ENCODE measurements around the gene INAFM2. TPM values are rescaled to one million over a fixed set of nuclear protein-coding genes. Genes with fewer than 3 reads are reported as not detected.

INAFM2 gene
- total and polyA plus RNA-seq, 9 of the 15 experiments (the other 6 are each of a cell fraction or from before 2014, with no cell fraction given), result 11.8 to 43.1 (median 27.2) TPM

DNA sequence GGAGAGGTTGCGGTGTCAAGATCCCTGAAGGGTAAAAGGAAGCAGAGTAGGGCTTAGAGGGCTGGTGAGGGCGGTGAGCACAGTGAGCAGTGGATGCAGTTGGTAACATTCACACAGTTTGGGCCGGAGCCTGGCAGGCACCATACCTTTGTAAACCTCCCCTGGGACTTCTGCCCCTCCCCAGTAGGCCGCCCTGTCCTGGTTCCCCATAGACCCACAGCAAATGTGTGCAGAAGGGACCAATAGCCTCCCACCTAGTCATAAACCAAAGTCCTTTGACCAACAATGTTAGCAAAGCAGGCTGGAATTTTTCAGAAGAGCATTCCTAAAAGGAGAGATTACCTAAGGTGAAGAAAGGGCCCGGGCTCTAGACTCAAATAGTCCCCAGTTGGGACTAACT, 25.7 kb downstream of the INAFM2 start:
- CTCF ChIA-PET (ENCODE audit: low intra/inter-chr PET ratio), result no interaction called here
- 53% methylated on average over 5 of the region's 5 CpGs for WGBS (ENCODE audit: insufficient coverage, low coverage, missing lambda C conversion rate)
- no peaks in the 10 kb centered on the region for H3K79me2 ChIP-seq (ENCODE audit: control insufficient read depth, insufficient read depth, low read length)
- BruUV-seq (replicated peaks), result no TSS peak
- ATAC-seq (no peak), DNase-seq (ENCODE audit: extremely low read depth in 1 of 4, low spot score in 3 of 4) (no peak), FAIRE-seq (no peak)
- H3K4me3 ChIP-seq, result no peak overlapping the region
- H2AFZ ChIP-seq (ENCODE audit: low read depth, low read length), result no peak overlapping the region
- H3K4me1 ChIP-seq (replicated peaks in 1 of 2; ENCODE audit: control insufficient read depth in 2 of 2, insufficient read depth in 2 of 2, low read length in 2 of 2), result peaks cover 8 to 14% of the 10 kb centered on the region in 2 experiments; a peak in 4 of 5 replicates
- H3K27ac ChIP-seq (ENCODE audit: extremely low read depth, low read depth, low read length), result no peak overlapping the region
- TF ChIP-seq RBM22 (IDR thresholded peaks at IDR 0.05; ENCODE audit: low read depth, low read length, poor library complexity, severe bottlenecking), result no peak
- TF ChIP-seq SMAD4 (CRISPR knock-in tag; conservative IDR thresholded peaks at IDR 0.05), result no peak
- no peak for TF ChIP-seq MCM2 (IDR thresholded peaks at IDR 0.05; ENCODE audit: low read depth)
- TF ChIP-seq NR2C1 (IDR thresholded peaks at IDR 0.05), result no peak
- no peak for TF ChIP-seq NR2C1 (tag; IDR thresholded peaks at IDR 0.05)
- TF ChIP-seq BRCA1 (IDR thresholded peaks at IDR 0.05), result no peak
- no peak for TF ChIP-seq BRCA1 (CRISPR knock-in tag; IDR thresholded peaks at IDR 0.05)
- TF ChIP-seq SP2 (IDR thresholded peaks at IDR 0.05; ENCODE audit: extremely low read depth, low read depth, low read length, poor library complexity, severe bottlenecking), result no peak
- TF ChIP-seq POLR2G (IDR thresholded peaks at IDR 0.05; ENCODE audit: low read depth, low read length), result no peak
- TF ChIP-seq, protein P1, sequence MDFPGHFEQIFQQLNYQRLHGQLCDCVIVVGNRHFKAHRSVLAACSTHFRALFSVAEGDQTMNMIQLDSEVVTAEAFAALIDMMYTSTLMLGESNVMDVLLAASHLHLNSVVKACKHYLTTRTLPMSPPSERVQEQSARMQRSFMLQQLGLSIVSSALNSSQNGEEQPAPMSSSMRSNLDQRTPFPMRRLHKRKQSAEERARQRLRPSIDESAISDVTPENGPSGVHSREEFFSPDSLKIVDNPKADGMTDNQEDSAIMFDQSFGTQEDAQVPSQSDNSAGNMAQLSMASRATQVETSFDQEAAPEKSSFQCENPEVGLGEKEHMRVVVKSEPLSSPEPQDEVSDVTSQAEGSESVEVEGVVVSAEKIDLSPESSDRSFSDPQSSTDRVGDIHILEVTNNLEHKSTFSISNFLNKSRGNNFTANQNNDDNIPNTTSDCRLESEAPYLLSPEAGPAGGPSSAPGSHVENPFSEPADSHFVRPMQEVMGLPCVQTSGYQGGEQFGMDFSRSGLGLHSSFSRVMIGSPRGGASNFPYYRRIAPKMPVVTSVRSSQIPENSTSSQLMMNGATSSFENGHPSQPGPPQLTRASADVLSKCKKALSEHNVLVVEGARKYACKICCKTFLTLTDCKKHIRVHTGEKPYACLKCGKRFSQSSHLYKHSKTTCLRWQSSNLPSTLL (IDR thresholded peaks at IDR 0.05), result no peak
- no peak for TF ChIP-seq ZNF121 (CRISPR knock-in tag; conservative IDR thresholded peaks at IDR 0.05)
- TF ChIP-seq ZNF778 (CRISPR knock-in tag; IDR thresholded peaks at IDR 0.05), result no peak
- TF ChIP-seq ARNT (IDR thresholded peaks at IDR 0.05), result no peak
- no peak for TF ChIP-seq NFATC3 (IDR thresholded peaks at IDR 0.05)
- no peak for TF ChIP-seq DDX20 (tag; IDR thresholded peaks at IDR 0.05; ENCODE audit: low read depth)
- TF ChIP-seq SMAD2 (IDR thresholded peaks at IDR 0.05; ENCODE audit: low read depth, low read length), result no peak
- no peak for TF ChIP-seq ZSCAN32 (CRISPR knock-in tag; IDR thresholded peaks at IDR 0.05)
- TF ChIP-seq GABPB2 (CRISPR knock-in tag; conservative IDR thresholded peaks at IDR 0.05), result no peak
- no peak for TF ChIP-seq YBX1 (IDR thresholded peaks at IDR 0.05)
- POLR2A ChIA-PET, result interaction anchor here (0.6 to 0.7 kb wide), 2 partner anchors 12 to 69 kb away, joined by 3 to 4 read pairs; no protein-coding TSS in a partner anchor
- H3K27me3 ChIP-seq (ENCODE audit: control insufficient read depth in 2 of 2, insufficient read depth in 2 of 2, low read length in 2 of 2), result no peaks in the 10 kb centered on the region
- no peaks in the 10 kb centered on the region for H3K9me1 ChIP-seq (ENCODE audit: control insufficient read depth, insufficient read depth, low read length)
- intact Hi-C loops (cut with micrococcal nuclease), result no loop called here
- no peaks in the 10 kb centered on the region for H3K36me3 ChIP-seq (ENCODE audit: control insufficient read depth, insufficient read depth, low read length)
- no peak overlapping the region for H3K4me2 ChIP-seq (ENCODE audit: insufficient read depth, low read length)
- H4K20me1 ChIP-seq (replicated peaks; ENCODE audit: control insufficient read depth, insufficient read depth, low read length), result no peaks in the 10 kb centered on the region; the same call in 1 of the 2 replicates
- no peaks in the 10 kb centered on the region; the same call in 1 of the 2 replicates for H3K9me3 ChIP-seq (replicated peaks; ENCODE audit: control insufficient read depth, insufficient read depth, low read depth, low read length)
- in situ Hi-C loops (cut with MboI), result loop anchor here (5.0 to 10.0 kb wide), 2 partner anchors 73 to 536 kb away; no protein-coding TSS in a partner anchor
- peak overlapping the region in 1 of 2 experiments; percentile 60; a peak in 1 of 4 replicates for H3K9ac ChIP-seq (ENCODE audit: insufficient read depth in 1 of 2, low read depth in 2 of 2, low read length in 2 of 2)

Data from K562 (cell line).